ENCODE measurements around the gene LEF1. TPM values are rescaled to one million over a fixed set of nuclear protein-coding genes. Genes with fewer than 3 reads are reported as not detected.

LEF1 gene
- 1.3 TPM for polyA plus RNA-seq (2013, experiment 1 of 2; ENCODE audit: insufficient read length)
- 1.0 TPM for polyA plus RNA-seq (2013, experiment 2 of 2; ENCODE audit: insufficient read length)

DNA sequence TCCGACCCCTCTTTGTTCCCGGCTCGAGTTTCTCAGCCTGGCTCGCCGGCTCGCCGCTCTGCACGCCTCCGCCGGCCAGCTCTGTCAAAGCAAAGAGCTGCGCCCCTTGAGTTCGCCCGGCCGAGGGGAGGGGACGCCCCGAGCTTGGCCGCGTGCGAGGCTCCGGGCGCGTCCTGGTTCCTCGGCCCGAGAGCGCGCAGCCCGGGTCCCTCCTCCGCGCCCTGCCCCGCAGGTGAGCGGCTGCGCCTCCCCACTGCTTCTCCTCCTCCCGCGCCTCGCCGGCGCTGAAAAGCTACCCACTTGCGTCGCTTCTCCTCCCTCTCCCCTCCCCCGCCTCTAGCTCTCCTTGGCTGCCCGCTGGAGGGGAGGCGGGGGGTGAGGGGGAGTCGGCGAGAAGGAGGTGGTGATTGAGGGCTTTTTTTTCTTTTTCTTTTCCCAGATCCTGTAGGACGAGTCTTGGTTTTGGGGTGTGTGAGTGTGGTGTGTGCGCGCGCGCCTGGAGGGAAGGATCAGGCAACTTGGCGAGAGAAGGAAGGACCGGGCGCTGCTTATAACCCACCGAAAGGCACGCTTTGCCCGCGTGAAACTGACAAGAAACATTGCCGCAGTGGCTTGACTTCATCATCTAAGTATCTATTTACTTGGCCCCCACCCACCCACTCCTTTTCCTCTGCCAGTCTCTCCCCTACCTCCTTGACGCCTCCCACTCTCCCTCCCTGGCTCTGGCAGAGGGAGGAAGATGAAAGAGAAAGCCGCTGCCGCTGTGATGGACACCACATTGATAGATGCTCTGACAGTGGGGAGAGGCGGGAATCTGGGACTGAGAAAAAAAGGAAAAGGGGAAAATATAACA, at the start of gene LEF1:
Gene LEF1 (minus strand): TSS at position 262 of the 853 bp plus-strand sequence. CDS start 1,165 bp downstream, outside the sequence.
- DNase-seq: peak; percentile 31

GRCh38 chr4:108216510-108216909, 47.8 kb upstream of the LEF1 start:
- no peak for DNase-seq

GRCh38 chr4:108215055-108215454, 46.3 kb upstream of the LEF1 start:
- no peak for DNase-seq

GRCh38 chr4:108213723-108214122, 45.0 kb upstream of the LEF1 start:
- no peak for DNase-seq

- DNase-seq: no peak
Measured at GRCh38 chr4:108213308-108213707, 44.6 kb upstream of the LEF1 start.

DNA sequence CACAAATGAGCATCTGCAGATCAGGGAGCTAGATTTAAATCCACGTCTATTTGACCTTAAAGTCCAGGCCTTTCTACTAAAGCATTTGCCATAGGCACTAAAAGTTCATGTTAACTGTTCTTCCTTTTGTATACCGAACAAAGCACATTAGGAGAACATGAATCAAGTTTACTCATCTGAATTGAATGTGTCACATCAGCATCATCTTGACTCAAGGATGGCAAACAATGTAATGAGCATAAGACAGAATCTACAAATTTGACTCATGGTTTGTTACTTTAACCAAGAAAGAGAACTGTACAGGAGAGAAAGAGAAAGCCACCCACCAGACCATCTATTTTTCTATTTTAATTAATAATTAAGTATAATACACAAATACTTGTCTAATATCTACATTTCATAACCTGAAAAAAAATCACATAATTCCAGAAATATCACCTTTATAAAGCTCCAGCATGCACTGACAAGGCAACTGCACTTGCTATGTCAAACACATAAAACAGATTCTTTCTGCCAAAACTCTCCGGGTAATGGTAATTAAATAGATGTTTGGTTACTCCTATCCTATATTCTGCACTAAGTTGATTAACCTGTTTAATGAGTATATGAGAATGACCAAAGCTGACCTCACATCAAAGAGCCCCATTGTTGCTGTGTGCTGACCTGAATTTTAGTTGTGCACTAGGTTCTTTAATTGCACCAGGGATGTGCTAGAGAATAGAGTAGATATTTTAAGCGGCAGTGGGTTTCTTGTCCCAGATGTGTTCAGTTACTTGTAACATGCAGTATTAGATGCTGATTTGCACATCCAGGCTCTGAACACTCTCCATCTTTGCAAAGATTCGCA, 42.5 kb upstream of the LEF1 start:
- peak; percentile 50 for DNase-seq

GRCh38 chr4:108209489-108209888, 40.8 kb upstream of the LEF1 start:
- no peak for DNase-seq

GRCh38 chr4:108205859-108206258, 37.1 kb upstream of the LEF1 start:
- DNase-seq: no peak

DNA sequence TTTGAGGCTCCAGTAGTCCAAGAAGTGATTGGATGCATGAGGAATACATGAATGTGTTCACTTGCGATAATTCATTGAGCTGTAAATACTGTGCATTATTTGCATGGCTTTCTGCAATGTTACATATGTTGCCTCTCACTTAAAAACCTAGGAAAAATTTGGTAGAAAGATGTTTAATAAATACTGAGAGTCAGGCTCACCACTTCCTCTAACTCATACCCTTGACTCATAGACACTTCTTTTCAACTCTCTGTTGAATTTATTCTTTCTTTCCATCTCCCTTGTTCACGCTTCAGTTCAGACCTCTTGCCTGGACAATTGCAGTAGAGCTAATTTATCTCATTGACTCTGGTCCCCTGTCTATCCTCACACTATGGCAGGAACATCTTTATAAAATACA, 35.8 kb upstream of the LEF1 start:
- DNase-seq: peak; percentile 9

GRCh38 chr4:108203377-108203776, 34.6 kb upstream of the LEF1 start:
- DNase-seq: no peak

GRCh38 chr4:108201774-108202173, 33.0 kb upstream of the LEF1 start:
- no peak for DNase-seq

- DNase-seq: no peak
Measured at GRCh38 chr4:108199881-108200280, 31.1 kb upstream of the LEF1 start.

- no peak for DNase-seq
Measured at GRCh38 chr4:108193886-108194672, 25.3 kb upstream of the LEF1 start.

DNA sequence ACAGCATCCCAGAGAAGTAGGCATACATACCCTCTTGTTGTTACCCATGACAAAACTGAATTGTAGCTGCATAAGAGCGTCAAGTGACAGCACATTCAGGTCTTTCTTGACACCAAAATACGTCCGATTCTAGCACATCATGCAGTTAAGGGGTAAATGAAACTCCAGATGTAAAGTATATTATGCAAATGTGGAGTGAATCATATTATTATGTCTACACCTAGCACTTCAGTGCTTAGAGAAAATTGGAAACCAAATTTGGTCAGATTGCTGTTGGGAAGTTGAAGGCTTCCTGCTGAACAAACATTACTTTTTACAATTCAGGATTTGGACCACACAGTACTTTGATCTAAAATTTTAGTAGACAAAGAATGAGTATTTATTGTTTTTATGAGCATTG, 24.2 kb upstream of the LEF1 start:
- no peak for DNase-seq

- no peak for DNase-seq
Measured at GRCh38 chr4:108192056-108192455, 23.3 kb upstream of the LEF1 start.

DNA sequence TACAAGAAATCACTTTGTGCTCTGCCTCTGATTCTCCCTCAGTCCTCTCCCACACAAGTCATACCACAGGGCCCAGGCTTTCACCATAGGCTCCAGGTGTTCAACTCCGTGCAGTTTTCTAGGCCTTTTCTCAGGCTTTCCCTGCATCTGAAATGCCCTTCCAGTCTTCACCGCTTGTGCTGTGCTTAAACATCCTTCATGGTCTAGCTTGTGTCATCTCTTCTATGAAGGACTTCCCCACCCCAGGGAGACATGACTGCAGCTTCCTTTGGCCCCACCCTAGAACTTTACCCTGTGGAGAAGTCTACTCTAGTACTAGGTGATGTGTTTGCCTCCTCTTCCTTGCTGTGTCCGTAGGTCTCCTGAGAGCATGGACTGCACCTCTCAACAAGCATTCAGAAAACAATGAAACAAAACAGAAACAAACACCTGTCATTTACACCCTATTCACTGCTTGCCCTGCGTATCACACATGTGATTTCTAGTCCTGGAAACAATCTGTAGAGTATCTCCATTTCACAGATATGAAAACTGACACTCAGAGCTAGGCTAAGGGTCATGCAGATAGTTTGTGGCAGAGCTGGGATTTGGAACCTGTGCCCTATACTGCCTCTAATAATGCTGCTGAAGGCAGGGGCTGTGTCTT, 22.7 kb upstream of the LEF1 start:
- no peak for DNase-seq

DNA sequence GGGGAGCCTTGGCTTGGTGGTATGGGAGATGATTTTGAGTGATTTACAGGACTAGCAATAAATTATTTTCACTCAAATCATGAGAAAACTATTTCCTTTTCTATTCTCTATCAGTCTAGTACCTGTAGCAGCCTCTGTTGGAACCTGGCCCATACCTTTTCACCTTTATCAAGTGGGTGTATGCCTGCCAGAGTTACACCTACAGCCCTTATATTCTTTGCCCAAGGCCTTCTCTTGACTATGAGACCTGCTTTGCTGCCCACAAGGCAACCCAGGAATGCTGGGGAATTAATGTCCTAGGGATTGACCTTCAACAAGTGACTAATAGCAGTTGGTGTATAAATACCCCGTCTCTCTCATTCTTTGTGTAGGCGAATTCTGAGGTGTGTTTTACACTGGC, 20.0 kb upstream of the LEF1 start:
- no peak for DNase-seq

GRCh38 chr4:108185252-108185651, 16.5 kb upstream of the LEF1 start:
- no peak for DNase-seq

- no peak for DNase-seq
Measured at GRCh38 chr4:108184453-108185049, 15.8 kb upstream of the LEF1 start.

- DNase-seq: no peak
Measured at GRCh38 chr4:108181704-108182103, 13.0 kb upstream of the LEF1 start.

- no peak for DNase-seq
Measured at GRCh38 chr4:108180513-108180912, 11.8 kb upstream of the LEF1 start.

GRCh38 chr4:108175966-108176365, 7.2 kb upstream of the LEF1 start:
- no peak for DNase-seq
